Gastrocnemius medialis (tissue), 4 donors: ENCODE results near the gene B4GALT6. TPM values are rescaled to one million over a fixed set of nuclear protein-coding genes. Genes with fewer than 3 reads are reported as not detected.

Experiments
- ATAC-seq, 2 donors: fragments of 150-250 bp; one replicate each; pipeline ENCODE4 v1.9.1; 2016
- DNase-seq, 2 donors: peaks; one replicate each; pipeline ENCODE4 v3.0.0-alpha.2; 2019
- H3K27ac ChIP-seq, 4 donors: fragments of 200-600 bp; sonication (generic); 1 replicate in 1 of 4; 2 replicates in 3 of 4; pipeline ENCODE4 v1.5.1; 2016 to 2018; ENCODE audit warnings: mild to moderate bottlenecking in 2 of 4, moderate library complexity in 1 of 4
- H3K27me3 ChIP-seq, 3 donors: fragments of 200-600 bp; sonication (generic) in 2 of 3; 1 replicate in 1 of 3; 2 replicates in 2 of 3; pipeline versions ENCODE4 v1.5.1 to v1.6.0; 2016 to 2019; ENCODE audit warnings: mild to moderate bottlenecking in 1 of 3, moderate library complexity in 1 of 3
- H3K36me3 ChIP-seq, 2 donors: fragments of 200-600 bp; sonication (generic) in 1 of 2; one replicate each; pipeline ENCODE4 v1.5.1; 2017 to 2018
- H3K4me1 ChIP-seq, 2 donors: fragments of 200-600 bp; sonication (generic) in 1 of 2; one replicate each; pipeline ENCODE4 v1.5.1; 2016 to 2017; ENCODE audit warnings: mild to moderate bottlenecking in 2 of 2
- H3K4me3 ChIP-seq, 4 donors: fragments of 200-600 bp; sonication (generic) in 3 of 4; 1 replicate in 1 of 4; 2 replicates in 3 of 4; pipeline ENCODE4 v1.5.1; 2016 to 2019; ENCODE audit warnings: mild to moderate bottlenecking in 2 of 4
- H3K9me3 ChIP-seq, 3 donors: fragments of 200-600 bp; sonication (generic) in 2 of 3; 1 replicate in 1 of 3; 2 replicates in 2 of 3; pipeline ENCODE4 v1.5.1; 2016 to 2019
- POLR2A ChIP-seq, 2 donors: fragments of 450-650 bp; IDR thresholded peaks; one replicate each; pipeline ENCODE4 v1.6.1; 2017; ENCODE audit warnings: antibody characterized with exemption in 2 of 2, mild to moderate bottlenecking in 2 of 2, moderate library complexity in 2 of 2
- in situ Hi-C, 4 donors: fragments of 200-750 bp; cut with MboI; loops; one replicate each; pipeline versions ENCODE4 v1.15.0 to v1.8.0; 2017; ENCODE audit warnings: low sequenced_read_pairs in 4 of 4
- intact Hi-C: fragments of 100-400 bp; cut with DNase I; formaldehyde crosslinking; loops from one replicate; pipeline ENCODE4 v1.15.1; 2023; ENCODE audit warnings: low total_unique reads
- total RNA-seq, 4 donors: library from RNA; depleted of rRNA; stranded (reverse); fragments of >200 nt; gene quantifications; one replicate each; pipeline versions ENCODE4 v1.1.0 to v1.2.3, GENCODE V29; 2016
- TF ChIP-seq, protein P1 (sequence below), 5 experiments: fragments of 450-650 bp in 3 of 5; fragments of 200-600 bp in 2 of 5; sonication (generic) in 2 of 5; IDR thresholded peaks in 4 of 5; conservative IDR thresholded peaks in 1 of 5; 1 replicate in 4 of 5; 2 replicates in 1 of 5; pipeline ENCODE4 v1.5.1; 2016 to 2019; ENCODE audit warnings: antibody characterized with exemption in 5 of 5, mild to moderate bottlenecking in 3 of 5, moderate library complexity in 3 of 5

B4GALT6 gene
- total RNA-seq, 4 donors from 2014 or later: 0.85 to 2.9 (median 1.9) TPM

DNA sequence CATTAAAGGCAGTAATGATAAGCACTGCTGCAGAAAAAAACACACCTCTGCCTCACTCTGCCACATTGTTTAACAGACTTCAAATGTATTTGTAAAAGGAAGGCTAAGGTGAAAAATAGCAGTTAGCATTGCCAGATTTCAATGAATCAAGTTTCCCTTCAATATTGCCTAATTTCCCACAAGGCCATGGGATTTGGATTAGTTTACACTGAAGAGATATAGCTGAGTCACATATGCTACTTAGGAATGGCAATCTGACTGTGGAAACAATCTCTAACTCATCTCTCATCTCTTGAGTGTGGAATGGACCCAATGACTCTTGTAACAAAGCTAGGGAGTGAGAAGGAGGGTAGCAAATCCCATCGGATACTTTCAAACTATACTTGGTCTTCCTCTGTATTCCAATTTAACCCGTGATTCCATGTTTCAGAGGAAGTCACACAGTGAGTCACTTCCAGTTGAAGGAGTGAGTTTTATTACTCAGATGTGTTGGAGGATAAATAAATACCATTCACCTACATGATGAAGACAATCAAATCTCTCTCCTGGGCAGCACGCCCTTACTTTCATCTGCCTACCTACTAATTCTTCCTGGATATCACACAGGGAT is 5.1 kb downstream of the B4GALT6 start:
- H3K4me3 ChIP-seq: no peak overlapping the region
- DNase-seq (no peak), ATAC-seq (peak; percentile 58 to 60)
- intact Hi-C loops: no loop called here
- no peaks in the 10 kb centered on the region for H3K36me3 ChIP-seq
- in situ Hi-C loops: no loop called here
- TF ChIP-seq, protein P1, sequence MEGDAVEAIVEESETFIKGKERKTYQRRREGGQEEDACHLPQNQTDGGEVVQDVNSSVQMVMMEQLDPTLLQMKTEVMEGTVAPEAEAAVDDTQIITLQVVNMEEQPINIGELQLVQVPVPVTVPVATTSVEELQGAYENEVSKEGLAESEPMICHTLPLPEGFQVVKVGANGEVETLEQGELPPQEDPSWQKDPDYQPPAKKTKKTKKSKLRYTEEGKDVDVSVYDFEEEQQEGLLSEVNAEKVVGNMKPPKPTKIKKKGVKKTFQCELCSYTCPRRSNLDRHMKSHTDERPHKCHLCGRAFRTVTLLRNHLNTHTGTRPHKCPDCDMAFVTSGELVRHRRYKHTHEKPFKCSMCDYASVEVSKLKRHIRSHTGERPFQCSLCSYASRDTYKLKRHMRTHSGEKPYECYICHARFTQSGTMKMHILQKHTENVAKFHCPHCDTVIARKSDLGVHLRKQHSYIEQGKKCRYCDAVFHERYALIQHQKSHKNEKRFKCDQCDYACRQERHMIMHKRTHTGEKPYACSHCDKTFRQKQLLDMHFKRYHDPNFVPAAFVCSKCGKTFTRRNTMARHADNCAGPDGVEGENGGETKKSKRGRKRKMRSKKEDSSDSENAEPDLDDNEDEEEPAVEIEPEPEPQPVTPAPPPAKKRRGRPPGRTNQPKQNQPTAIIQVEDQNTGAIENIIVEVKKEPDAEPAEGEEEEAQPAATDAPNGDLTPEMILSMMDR (IDR thresholded peaks at IDR 0.05 in 4 of 5, conservative IDR thresholded peaks at IDR 0.05 in 1 of 5): no peak
- no peak for TF ChIP-seq POLR2A (IDR thresholded peaks at IDR 0.05)
- no peaks in the 10 kb centered on the region for H3K27me3 ChIP-seq
- no peaks in the 10 kb centered on the region for H3K9me3 ChIP-seq
- H3K4me1 ChIP-seq: peaks cover 12 to 23% of the 10 kb centered on the region in 2 donors
- H3K27ac ChIP-seq: peak overlapping the region; percentile 7 to 52 (median 24)

DNA sequence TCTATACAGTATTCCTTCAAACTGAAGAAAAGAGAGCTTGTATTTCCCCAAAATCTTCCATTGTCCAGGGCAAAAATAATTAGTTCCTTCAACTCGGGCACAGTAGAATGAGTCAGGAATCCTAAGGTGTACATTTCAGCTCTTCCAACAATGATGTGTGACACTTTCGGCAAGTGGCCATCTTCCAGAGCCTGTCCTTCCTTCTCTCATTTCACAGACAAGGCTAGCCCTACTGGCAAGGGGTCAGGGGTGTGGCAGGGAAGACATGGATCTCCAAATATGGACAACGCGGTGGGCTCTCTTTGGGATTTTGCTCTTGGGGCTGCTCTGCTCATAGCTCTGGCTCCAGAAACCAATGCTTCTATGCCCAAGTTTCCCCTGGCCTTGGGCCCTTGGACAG is 6.0 kb downstream of the B4GALT6 start:
- no peak for TF ChIP-seq POLR2A (IDR thresholded peaks at IDR 0.05)
- TF ChIP-seq, protein P1 (IDR thresholded peaks at IDR 0.05 in 4 of 5, conservative IDR thresholded peaks at IDR 0.05 in 1 of 5): no peak
- no peak overlapping the region for H3K4me3 ChIP-seq
- intact Hi-C loops: no loop called here
- in situ Hi-C loops: no loop called here
- DNase-seq: peak; percentile 24 to 48
- H3K9me3 ChIP-seq: no peaks in the 10 kb centered on the region
- H3K27me3 ChIP-seq: no peaks in the 10 kb centered on the region
- peaks cover 7 to 18% of the 10 kb centered on the region in 2 donors for H3K4me1 ChIP-seq
- peak overlapping the region in 3 of 4 donors; percentile 22 to 52 (median 27) for H3K27ac ChIP-seq
- peak; percentile 77 to 80 for ATAC-seq
- no peaks in the 10 kb centered on the region for H3K36me3 ChIP-seq

DNA sequence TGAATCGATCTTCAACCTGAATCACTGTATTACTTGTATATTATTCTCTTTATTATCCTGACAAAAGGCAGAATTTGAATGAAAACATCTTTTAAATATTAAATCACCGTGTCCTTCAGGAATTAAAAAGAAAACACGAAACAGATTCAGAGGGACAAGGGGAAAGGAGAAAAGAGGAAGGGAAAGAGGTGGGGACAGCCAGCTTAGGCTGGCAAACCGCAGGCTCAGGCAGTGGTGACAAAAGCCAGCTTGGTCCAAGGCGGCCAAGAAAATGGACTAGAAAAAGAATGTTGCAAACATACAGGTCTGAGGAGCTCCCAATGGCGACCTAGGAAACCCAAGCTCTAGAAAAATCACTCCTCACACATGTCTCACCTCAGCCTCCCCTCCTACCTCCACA is 6.8 kb downstream of the B4GALT6 start:
- TF ChIP-seq POLR2A (IDR thresholded peaks at IDR 0.05): no peak
- TF ChIP-seq, protein P1 (IDR thresholded peaks at IDR 0.05 in 4 of 5, conservative IDR thresholded peaks at IDR 0.05 in 1 of 5): no peak

DNA sequence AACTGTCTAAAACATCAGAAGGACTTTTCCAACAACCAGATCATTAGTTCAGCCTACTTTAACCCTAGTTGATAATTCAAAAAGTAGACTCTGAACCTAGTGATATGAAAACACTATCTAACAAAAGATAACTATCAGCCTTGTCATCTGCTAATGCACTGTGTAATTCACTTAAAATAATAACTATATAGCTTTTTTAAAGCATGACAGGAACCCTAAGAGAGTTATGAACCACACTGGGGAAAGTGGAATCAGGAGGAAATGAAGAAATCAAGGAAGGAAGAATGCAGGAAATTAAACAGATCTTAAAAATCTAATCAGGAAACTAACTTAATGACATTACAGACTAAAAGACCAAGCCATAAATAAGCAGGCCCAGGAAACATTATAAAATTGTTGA is 9.0 kb downstream of the B4GALT6 start:
- in situ Hi-C loops (no loop called here), intact Hi-C loops (no loop called here)
- no peaks in the 10 kb centered on the region for H3K9me3 ChIP-seq
- no peaks in the 10 kb centered on the region for H3K36me3 ChIP-seq
- peaks cover 7 to 18% of the 10 kb centered on the region in 2 donors for H3K4me1 ChIP-seq
- no peak for DNase-seq
- no peak overlapping the region for H3K27ac ChIP-seq
- no peak for ATAC-seq
- no peaks in the 10 kb centered on the region for H3K27me3 ChIP-seq
- no peak for TF ChIP-seq POLR2A (IDR thresholded peaks at IDR 0.05)
- TF ChIP-seq, protein P1 (IDR thresholded peaks at IDR 0.05 in 4 of 5, conservative IDR thresholded peaks at IDR 0.05 in 1 of 5): no peak
- no peak overlapping the region for H3K4me3 ChIP-seq

More for the DNA sequence above, 6.8 kb downstream of the B4GALT6 start:
- H3K27ac ChIP-seq: peak overlapping the region in 1 of 4 donors; percentile 52
- H3K4me1 ChIP-seq: peaks cover 7 to 18% of the 10 kb centered on the region in 2 donors
- DNase-seq (no peak), ATAC-seq (no peak)
- intact Hi-C loops: no loop called here
- no peaks in the 10 kb centered on the region for H3K9me3 ChIP-seq
- in situ Hi-C loops: no loop called here
- H3K4me3 ChIP-seq: no peak overlapping the region
- no peaks in the 10 kb centered on the region for H3K36me3 ChIP-seq
- H3K27me3 ChIP-seq: no peaks in the 10 kb centered on the region
